HPDE6-E6E7 (cell line): ENCODE results near the gene FBXO48.
A peak's percentile ranks its signal among the peaks of the same experiment; 100 is the strongest.
"Not testable (repeated sequence)": the region's sequence is repeated elsewhere in the genome, so short reads cannot be mapped to it uniquely, and the experiment has no call there.

Source experiments
- DNase-seq: peaks from one replicate; pipeline ENCODE4 v3.0.0; 2011; ENCODE audit warnings: missing footprints; ENCODE audit errors: extremely low spot score

The FBXO48 gene

GRCh38 chr2:68471385-68471784 lies 4.3 kb upstream of the FBXO48 start:
- no peak for DNase-seq

GRCh38 chr2:68469935-68470334 lies 2.8 kb upstream of the FBXO48 start:
- no peak for DNase-seq

GRCh38 chr2:68468801-68469200 lies 1.7 kb upstream of the FBXO48 start:
- no peak for DNase-seq

GRCh38 chr2:68466778-68467076 lies 367 bp downstream of the FBXO48 start:
- DNase-seq: no peak

GRCh38 chr2:68466361-68466777 lies 725 bp downstream of the FBXO48 start:
- no peak for DNase-seq

GRCh38 chr2:68465081-68465916 lies 1.8 kb downstream of the FBXO48 start:
- no peak for DNase-seq

- no peak for DNase-seq
Observed at GRCh38 chr2:68464651-68465050, 2.4 kb downstream of the FBXO48 start.

- no peak for DNase-seq
Observed at GRCh38 chr2:68463287-68463877, 3.7 kb downstream of the FBXO48 start.

GRCh38 chr2:68458981-68459380 lies 8.1 kb downstream of the FBXO48 start:
- DNase-seq: no peak

GRCh38 chr2:68456198-68456597 lies 10.9 kb downstream of the FBXO48 start:
- DNase-seq: no peak

GRCh38 chr2:68454719-68455118 lies 12.4 kb downstream of the FBXO48 start:
- no peak for DNase-seq

- no peak for DNase-seq
Observed at GRCh38 chr2:68453761-68454360, 13.2 kb downstream of the FBXO48 start.

GRCh38 chr2:68452158-68452900 lies 14.8 kb downstream of the FBXO48 start:
- no peak for DNase-seq

- no peak for DNase-seq
Observed at GRCh38 chr2:68448671-68449653, 18.1 kb downstream of the FBXO48 start.

- DNase-seq: no peak
Observed at GRCh38 chr2:68447118-68447517, 20.0 kb downstream of the FBXO48 start.

GRCh38 chr2:68446425-68446824 lies 20.7 kb downstream of the FBXO48 start:
- not testable (repeated sequence) for DNase-seq

- DNase-seq: no peak
Observed at GRCh38 chr2:68441994-68442322, 25.1 kb downstream of the FBXO48 start.

- peak; percentile 40 for DNase-seq
Observed at GRCh38 chr2:68441179-68441993, 25.7 kb downstream of the FBXO48 start.

GRCh38 chr2:68438455-68439303 lies 28.4 kb downstream of the FBXO48 start:
- DNase-seq: no peak

- DNase-seq: no peak
Observed at GRCh38 chr2:68436270-68436669, 30.8 kb downstream of the FBXO48 start.
